Endodermal cell (in vitro differentiated cells): Measurements from ENCODE around the gene FEM1B. TPM values are rescaled to one million over a fixed set of nuclear protein-coding genes. Genes with fewer than 3 reads are reported as not detected.

Experiments used
- DNase-seq: peaks from one replicate; pipeline ENCODE4 v3.0.0-alpha.2; 2017
- H3K27ac ChIP-seq: 2 replicates; pipeline ENCODE4 v1.5.1; 2013; ENCODE audit warnings: mild to moderate bottlenecking, low read depth, low read length, moderate library complexity
- H3K27me3 ChIP-seq: 2 replicates; pipeline ENCODE4 v1.6.1; 2013; ENCODE audit warnings: mild to moderate bottlenecking, low read length, moderate library complexity; ENCODE audit not compliant: insufficient read depth, control insufficient read depth, poor library complexity, severe bottlenecking
- H3K36me3 ChIP-seq: 2 replicates; pipeline ENCODE4 v1.7.0; 2013; ENCODE audit warnings: mild to moderate bottlenecking, low read length, moderate library complexity; ENCODE audit not compliant: control insufficient read depth, insufficient read depth
- H3K4me1 ChIP-seq: one replicate; pipeline ENCODE4 v1.7.0; 2013; ENCODE audit warnings: low read length; ENCODE audit not compliant: control insufficient read depth, insufficient read depth
- H3K4me3 ChIP-seq: 2 replicates; pipeline ENCODE4 v1.5.1; 2013; ENCODE audit warnings: mild to moderate bottlenecking, low read length, moderate library complexity
- H3K9ac ChIP-seq: 2 replicates; pipeline ENCODE4 v1.6.1; 2013; ENCODE audit warnings: mild to moderate bottlenecking, low read length, moderate library complexity; ENCODE audit not compliant: poor library complexity, severe bottlenecking; ENCODE audit errors: extremely low read depth
- H3K9me3 ChIP-seq: 2 replicates; pipeline ENCODE4 v1.6.1; 2013; ENCODE audit warnings: mild to moderate bottlenecking, low read length, moderate library complexity; ENCODE audit not compliant: control insufficient read depth
- H3K27ac Mint-ChIP-seq: 2 replicates; pipeline ENCODE4 v1.8.0; 2020; ENCODE audit warnings: mixed read lengths
- H3K27me3 Mint-ChIP-seq: 2 replicates; pipeline ENCODE4 v1.8.0; 2021; ENCODE audit warnings: mild to moderate bottlenecking, mixed read lengths; ENCODE audit not compliant: insufficient read depth
- H3K36me3 Mint-ChIP-seq: 2 replicates; pipeline ENCODE4 v1.8.0; 2020; ENCODE audit warnings: low read depth, mixed read lengths
- H3K4me1 Mint-ChIP-seq: 2 replicates; pipeline ENCODE4 v1.8.0; 2020; ENCODE audit warnings: mixed read lengths
- H3K4me3 Mint-ChIP-seq: 2 replicates; pipeline ENCODE4 v1.8.0; 2020; ENCODE audit warnings: mild to moderate bottlenecking, moderate library complexity, mixed read lengths
- H3K9me3 Mint-ChIP-seq: 2 replicates; pipeline ENCODE4 v1.8.0; 2020; ENCODE audit warnings: mild to moderate bottlenecking, mixed read lengths
- CTCF ChIP-seq: fragments of 200-600 bp; sonication (generic); conservative IDR thresholded peaks from 2 replicates; pipeline ENCODE4 v1.5.0; 2021; ENCODE audit warnings: antibody characterized with exemption, mild to moderate bottlenecking
- WGBS, 2 experiments: methylation state at CpG; one replicate each; pipeline versions ENCODE4 v1.1.5 to v1.1.7; 2013; ENCODE audit warnings: missing lambda C conversion rate in 2 of 2, mixed read lengths in 1 of 2; ENCODE audit not compliant: insufficient coverage in 1 of 2, insufficient read length in 1 of 2; 5-methylcytosine and 5-hydroxymethylcytosine counted together
- total RNA-seq, 2 donors: library from RNA; stranded (reverse); fragmentation: NEBNext Ultra II Directional in 1 of 2; extraction: Animal tissue kit (Norgen Biotek cat#: 25700) in 1 of 2; gene quantifications; 2 replicates in 1 of 2; 3 replicates in 1 of 2; pipeline ENCODE4 v1.2.1, GENCODE V29; 2021

Gene FEM1B
- total RNA-seq, 2 donors from 2014 or later: 65.4 to 67.9 TPM

GRCh38 chr15:68279779-68280753, 2.5 kb downstream of the FEM1B start:
- Mint-ChIP-seq H3K36me3 (peaks cover 14% of the 10 kb centered on the region), H3K27me3 (no peaks in the 10 kb centered on the region), H3K27ac (no peak overlapping the region), H3K9me3 (peaks cover 7% of the 10 kb centered on the region), H3K4me3 (peak overlapping the region; percentile 96), H3K4me1 (peaks cover 46% of the 10 kb centered on the region)
- H3K4me1 ChIP-seq: no peaks in the 10 kb centered on the region
- no peak for TF ChIP-seq CTCF
- H3K36me3 ChIP-seq: peaks cover 16% of the 10 kb centered on the region
- DNase-seq: no peak
- WGBS, 2 experiments: 54 to 55% methylated on average over 9 to 11 of the region's 11 CpGs
- no peaks in the 10 kb centered on the region for H3K27me3 ChIP-seq
- peak overlapping the region; percentile 98 for H3K4me3 ChIP-seq
- H3K9me3 ChIP-seq: peaks cover 10% of the 10 kb centered on the region
- no peak overlapping the region for H3K9ac ChIP-seq
- H3K27ac ChIP-seq: no peak overlapping the region

GRCh38 chr15:68281008-68281407, 3.5 kb downstream of the FEM1B start:
- H3K4me3 ChIP-seq: peak overlapping the region; percentile 98
- H3K4me1 ChIP-seq: peaks cover 3% of the 10 kb centered on the region

GRCh38 chr15:68283401-68283800, 5.9 kb downstream of the FEM1B start:
- H3K27me3 ChIP-seq: no peaks in the 10 kb centered on the region
- H3K4me1 ChIP-seq: peaks cover 3% of the 10 kb centered on the region
- DNase-seq: no peak
- peaks cover 22% of the 10 kb centered on the region for H3K36me3 Mint-ChIP-seq
- peaks cover 48% of the 10 kb centered on the region for H3K4me1 Mint-ChIP-seq
- no peak overlapping the region for H3K9ac ChIP-seq
- no peak overlapping the region for H3K27ac ChIP-seq
- H3K27ac Mint-ChIP-seq: no peak overlapping the region
- H3K36me3 ChIP-seq: peaks cover 31% of the 10 kb centered on the region
- 100% methylated on average over 1 of the region's 2 CpGs for WGBS, 2 experiments
- no peak for TF ChIP-seq CTCF
- H3K4me3 Mint-ChIP-seq: no peak overlapping the region
- peaks cover 15% of the 10 kb centered on the region for H3K9me3 ChIP-seq
- H3K9me3 Mint-ChIP-seq: peaks cover 7% of the 10 kb centered on the region
- no peak overlapping the region for H3K4me3 ChIP-seq
- no peaks in the 10 kb centered on the region for H3K27me3 Mint-ChIP-seq

More at GRCh38 chr15:68281008-68281407, 3.5 kb downstream of the FEM1B start:
- Mint-ChIP-seq H3K27me3 (no peaks in the 10 kb centered on the region), H3K4me3 (peak overlapping the region; percentile 40), H3K4me1 (peaks cover 49% of the 10 kb centered on the region), H3K36me3 (peaks cover 21% of the 10 kb centered on the region), H3K9me3 (peaks cover 7% of the 10 kb centered on the region), H3K27ac (no peak overlapping the region)
- Histone ChIP-seq H3K9me3 (peaks cover 15% of the 10 kb centered on the region), H3K27me3 (no peaks in the 10 kb centered on the region), H3K27ac (no peak overlapping the region), H3K9ac (no peak overlapping the region), H3K36me3 (peaks cover 24% of the 10 kb centered on the region)
- no peak for DNase-seq
- 13% methylated on average over 1 of the region's 1 CpG; no CpG with 5 or more reads in 1 of the 2 experiments for WGBS, 2 experiments
- no peak for TF ChIP-seq CTCF
